Heart left ventricle (tissue), 16 donors: ENCODE data around the gene APRT. TPM values are rescaled to one million over a fixed set of nuclear protein-coding genes. Genes with fewer than 3 reads are reported as not detected.

Experiments used
- ATAC-seq, 4 donors: fragments of 200-7000 bp; cut with Tn5 transposase; one replicate each; pipeline ENCODE4 v1.9.1; 2020 to 2022; ENCODE audit warnings: moderate library complexity in 4 of 4, mild to moderate bottlenecking in 3 of 4, moderate number of reproducible peaks in 1 of 4
- DNase-seq, 5 donors: peaks; one replicate each; pipeline ENCODE4 v3.0.0-alpha.2; 2020
- H3K27ac ChIP-seq, 12 donors: fragments of 200-600 bp; sonication (generic) in 4 of 12; one replicate each; pipeline versions ENCODE4 v1.5.0 to v1.8.0; 2016 to 2022; ENCODE audit warnings: mild to moderate bottlenecking in 2 of 12
- H3K27me3 ChIP-seq, 9 donors: fragments of 200-600 bp; sonication (generic) in 2 of 9; one replicate each; pipeline versions ENCODE4 v1.5.1 to v1.8.0; 2016 to 2022; ENCODE audit warnings: mild to moderate bottlenecking in 3 of 9
- H3K36me3 ChIP-seq, 9 donors: fragments of 200-600 bp; sonication (generic) in 2 of 9; one replicate each; pipeline versions ENCODE4 v1.5.0 to v1.8.0; 2018 to 2022; ENCODE audit warnings: mild to moderate bottlenecking in 2 of 9
- H3K4me1 ChIP-seq, 12 donors: fragments of 200-600 bp; sonication (generic) in 4 of 12; one replicate each; pipeline versions ENCODE4 v1.5.0 to v1.8.0; 2016 to 2022; ENCODE audit warnings: mild to moderate bottlenecking in 3 of 12
- H3K4me3 ChIP-seq, 12 donors: fragments of 200-600 bp; sonication (generic) in 4 of 12; one replicate each; pipeline versions ENCODE4 v1.5.0 to v1.8.0; 2017 to 2022; ENCODE audit warnings: mild to moderate bottlenecking in 9 of 12, moderate library complexity in 4 of 12
- H3K9me3 ChIP-seq, 12 donors: fragments of 200-600 bp; sonication (generic) in 4 of 12; one replicate each; pipeline versions ENCODE4 v1.5.0 to v1.8.0; 2016 to 2022; ENCODE audit warnings: mild to moderate bottlenecking in 1 of 12
- CTCF ChIP-seq, 12 donors: fragments of 200-600 bp; sonication (generic) in 4 of 12; IDR thresholded peaks; one replicate each; pipeline versions ENCODE4 v1.5.0 to v1.8.0; 2018 to 2022; ENCODE audit warnings: antibody characterized with exemption in 12 of 12, mild to moderate bottlenecking in 5 of 12
- POLR2A ChIP-seq, 2 donors: fragments of 450-650 bp; IDR thresholded peaks; one replicate each; pipeline ENCODE4 v1.6.1; 2017; ENCODE audit warnings: antibody characterized with exemption in 2 of 2, mild to moderate bottlenecking in 2 of 2, moderate library complexity in 2 of 2
- WGBS, 4 donors: extraction: QIAGEN DNeasy Blood & Tissue Kit in 2 of 4; methylation state at CpG; one replicate each; pipeline versions ENCODE4 v1.1.5 to v1.1.7; 2013 to 2018; 5-methylcytosine and 5-hydroxymethylcytosine counted together
- intact Hi-C, 10 donors: fragments of 100-400 bp; cut with DNase I; formaldehyde crosslinking; loops; one replicate each; pipeline versions ENCODE4 v1.11.1 to v1.14.2; 2022
- polyA plus RNA-seq, 2 donors: library from polyadenylated mRNA; stranded (reverse); fragments of 200-250 nt; gene quantifications; one replicate each; pipeline ENCODE4 v1.2.3, GENCODE V29; 2013
- total RNA-seq, 9 donors: library from RNA; depleted of rRNA in 2 of 9; stranded (reverse); fragments of >200 nt in 2 of 9; fragmentation: NEBNext Ultra II Directional in 3 of 9; extraction: Animal tissue kit (Norgen Biotek cat#: 25700) in 3 of 9; gene quantifications; one replicate each; pipeline versions ENCODE4 v1.1.0 to v1.2.4, GENCODE V29; 2016 to 2023
- donor health status: ischemic (EF 13 %, LVEDD 7.1; RV severe dilation, severe dysfunction).
- donor health status: healthy with polysubstance abuse.
- donor health status: DM: no; HTN: yes; CAD: no.
- donor health status: DM: no; HTN: no; CAD: no.
- donor health status: ischemic (EF 25% LVEDD 6.9; RV normal size, moderate dysfunction).
- donor health status: ischemic (EF 25% LVEDD 5.7; RV mildly dilated, moderate dysfunction).
- donor health status: healthy.
- donor health status: DM: yes; HTN: yes; CAD: no.
- donor health status: ischemic (EF 35%, LVEDD 5.7; RV mildly dilated, moderate dysfunction).
- donor health status: nonischemic (EF 11% LVEDD 7.7; RV severe dilation, severe dysfunction).
- donor health status: DM: yes; HTN: yes; CAD: no.
- donor health status: PGD.
- donor health status: ischemic (EF 29% LVEDD 5.4; RV normal size, mild dysfunction).
- donor health status: nonischemic (EF 23%, LVEDD 6.1; RV moderate dilation, normal function).

Gene APRT
- total and polyA plus RNA-seq, 11 donors: 26.6 to 129 (median 45.9) TPM

GRCh38 chr16:88807626-88808453 lies 3.9 kb downstream of the APRT start:
- intact Hi-C loops: no loop called here
- DNase-seq (no peak), ATAC-seq (no peak)
- Histone ChIP-seq H3K27me3 (no peaks in the 10 kb centered on the region), H3K27ac (no peak overlapping the region), H3K4me1 (peaks cover 0 to 48% (median 24%) of the 10 kb centered on the region in 12 donors), H3K4me3 (no peak overlapping the region), H3K36me3 (peaks cover 0 to 28% (median 4%) of the 10 kb centered on the region in 9 donors), H3K9me3 (no peaks in the 10 kb centered on the region)
- WGBS, 4 donors: 91 to 95% (median 93%) methylated on average over 14 to 26 of the region's 26 CpGs
- TF ChIP-seq CTCF (IDR thresholded peaks at IDR 0.05) (no peak), POLR2A (IDR thresholded peaks at IDR 0.05) (no peak)

- no peaks in the 10 kb centered on the region for H3K9me3 ChIP-seq
- ATAC-seq: no peak
- peaks cover 0 to 28% (median 4%) of the 10 kb centered on the region in 9 donors for H3K36me3 ChIP-seq
- no peak for TF ChIP-seq POLR2A (IDR thresholded peaks at IDR 0.05)
- no peak for TF ChIP-seq CTCF (IDR thresholded peaks at IDR 0.05)
- H3K4me3 ChIP-seq: no peak overlapping the region
- no peaks in the 10 kb centered on the region for H3K27me3 ChIP-seq
- H3K4me1 ChIP-seq: peaks cover 0 to 47% (median 23%) of the 10 kb centered on the region in 12 donors
- H3K27ac ChIP-seq: no peak overlapping the region
- intact Hi-C loops: no loop called here
- 88 to 93% (median 91%) methylated on average over 16 to 24 of the region's 24 CpGs for WGBS, 4 donors
- no peak for DNase-seq
Observed at GRCh38 chr16:88807142-88807625, 4.5 kb downstream of the APRT start.

- no peak overlapping the region for H3K27ac ChIP-seq
- intact Hi-C loops: no loop called here
- peaks cover 0 to 28% (median 4%) of the 10 kb centered on the region in 9 donors for H3K36me3 ChIP-seq
- DNase-seq (peak in 1 of 5 donors; percentile 27), ATAC-seq (no peak)
- no peak overlapping the region for H3K4me3 ChIP-seq
- H3K9me3 ChIP-seq: no peaks in the 10 kb centered on the region
- H3K27me3 ChIP-seq: no peaks in the 10 kb centered on the region
- TF ChIP-seq CTCF (IDR thresholded peaks at IDR 0.05) (no peak), POLR2A (IDR thresholded peaks at IDR 0.05) (no peak)
- WGBS, 4 donors: 80 to 85% (median 81%) methylated on average over 11 to 27 of the region's 27 CpGs
- H3K4me1 ChIP-seq: peaks cover 0 to 49% (median 24%) of the 10 kb centered on the region in 12 donors
Observed at GRCh38 chr16:88806491-88807111, 5.1 kb downstream of the APRT start.

- no peak overlapping the region for H3K4me3 ChIP-seq
- H3K27ac ChIP-seq: no peak overlapping the region
- no peak for TF ChIP-seq POLR2A (IDR thresholded peaks at IDR 0.05)
- no peak for TF ChIP-seq CTCF (IDR thresholded peaks at IDR 0.05)
- peaks cover 0 to 43% (median 21%) of the 10 kb centered on the region in 12 donors for H3K4me1 ChIP-seq
- no peak for DNase-seq
- H3K9me3 ChIP-seq: no peaks in the 10 kb centered on the region
- 83 to 100% (median 92%) methylated on average over 1 to 21 of the region's 21 CpGs for WGBS, 4 donors
- no peaks in the 10 kb centered on the region for H3K27me3 ChIP-seq
- no peak for ATAC-seq
- H3K36me3 ChIP-seq: peaks cover 0 to 28% (median 4%) of the 10 kb centered on the region in 9 donors
- intact Hi-C loops: no loop called here
Observed at GRCh38 chr16:88805887-88806393, 5.8 kb downstream of the APRT start.
